PC-3 (cell line): Measurements from ENCODE around the gene LRRC8E.

Source experiments
- CTCF ChIP-seq: fragments of 300-600 bp; sonication (generic); conservative IDR thresholded peaks from 2 replicates; pipeline ENCODE4 v1.5.1; 2017; ENCODE audit warnings: antibody characterized with exemption, low read depth, mild to moderate bottlenecking, low read length
- EZH2 ChIP-seq: fragments of 300-600 bp; sonication (generic); IDR thresholded peaks from one replicate; pipeline ENCODE4 v1.6.1; 2017; ENCODE audit warnings: antibody characterized with exemption, mild to moderate bottlenecking, low read length; ENCODE audit not compliant: unreplicated experiment

- TF ChIP-seq CTCF (no peak), EZH2 (no peak)
Measured at GRCh38 chr19:7941895-7942596, 53.7 kb downstream of the LRRC8E start.
